IPS-18a (cell line): ENCODE measurements around the gene MAT2B.

Source experiments
- H3K27ac ChIP-seq: one replicate; pipeline ENCODE4 v1.5.1; 2013; ENCODE audit warnings: low read length
- H3K27me3 ChIP-seq: one replicate; pipeline ENCODE4 v1.6.1; 2013; ENCODE audit warnings: mild to moderate bottlenecking, low read length; ENCODE audit not compliant: control insufficient read depth, insufficient read depth
- H3K36me3 ChIP-seq: one replicate; pipeline ENCODE4 v1.6.1; 2013; ENCODE audit warnings: low read depth, low read length; ENCODE audit not compliant: control insufficient read depth
- H3K4me1 ChIP-seq: one replicate; pipeline ENCODE4 v1.6.1; 2013; ENCODE audit warnings: low read depth, low read length; ENCODE audit not compliant: control insufficient read depth
- H3K4me3 ChIP-seq: one replicate; pipeline ENCODE4 v1.5.1; 2013; ENCODE audit warnings: low read length
- H3K9ac ChIP-seq: one replicate; pipeline ENCODE4 v1.6.1; 2013; ENCODE audit warnings: mild to moderate bottlenecking, low read length, moderate library complexity
- H3K9me3 ChIP-seq: one replicate; pipeline ENCODE4 v1.6.1; 2013; ENCODE audit warnings: low read depth, low read length; ENCODE audit not compliant: control insufficient read depth

The MAT2B gene

DNA sequence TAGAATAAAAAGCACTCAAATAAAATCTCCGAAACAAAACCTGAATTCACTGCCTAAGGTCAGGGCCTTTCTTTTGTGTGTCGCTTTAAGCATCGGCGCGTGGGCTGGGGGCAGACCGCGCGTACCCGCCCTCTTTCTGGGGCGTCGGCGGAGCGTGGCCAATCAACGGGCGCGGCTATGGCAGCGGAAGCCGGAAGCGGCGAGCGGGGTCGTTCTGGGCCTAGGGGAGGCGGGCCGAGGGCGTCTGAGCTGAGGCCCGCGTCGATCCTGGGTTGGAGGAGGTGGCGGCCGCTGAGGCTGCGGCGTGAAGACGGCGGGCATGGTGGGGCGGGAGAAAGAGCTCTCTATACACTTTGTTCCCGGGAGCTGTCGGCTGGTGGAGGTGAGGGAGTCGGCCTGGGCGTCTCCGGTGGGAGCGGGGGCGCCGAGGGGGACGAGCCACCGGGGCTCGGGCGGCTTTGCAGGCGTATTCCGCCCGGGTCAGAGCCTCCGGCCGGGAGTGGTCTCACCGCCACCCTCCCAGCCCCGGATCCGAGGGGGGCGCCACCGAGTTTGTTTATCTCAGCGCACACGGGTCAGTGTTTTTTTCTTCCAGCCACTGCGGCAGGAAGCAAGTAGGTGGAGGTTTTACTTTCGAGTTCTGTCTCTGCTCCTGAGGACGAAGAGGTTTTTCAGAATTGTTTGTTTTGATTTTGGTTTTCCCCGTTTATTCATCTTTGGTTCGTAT lies at the start of gene MAT2B:
Gene MAT2B (plus strand): TSS at position 252 of the 727 bp plus-strand sequence. CDS start 68 bp downstream, at position 320.
- peak within 1 kb of the TSS; percentile 91 for H3K27ac ChIP-seq
- peak within 1 kb of the TSS; percentile 85 for H3K4me3 ChIP-seq
- peaks cover 27% of the 10 kb centered on the region for H3K4me1 ChIP-seq
- H3K36me3 ChIP-seq: no peaks in the 10 kb centered on the region
- no peaks in the 10 kb centered on the region for H3K9me3 ChIP-seq
- no peaks in the 10 kb centered on the region for H3K27me3 ChIP-seq
- H3K9ac ChIP-seq: peak within 1 kb of the TSS; percentile 96

DNA sequence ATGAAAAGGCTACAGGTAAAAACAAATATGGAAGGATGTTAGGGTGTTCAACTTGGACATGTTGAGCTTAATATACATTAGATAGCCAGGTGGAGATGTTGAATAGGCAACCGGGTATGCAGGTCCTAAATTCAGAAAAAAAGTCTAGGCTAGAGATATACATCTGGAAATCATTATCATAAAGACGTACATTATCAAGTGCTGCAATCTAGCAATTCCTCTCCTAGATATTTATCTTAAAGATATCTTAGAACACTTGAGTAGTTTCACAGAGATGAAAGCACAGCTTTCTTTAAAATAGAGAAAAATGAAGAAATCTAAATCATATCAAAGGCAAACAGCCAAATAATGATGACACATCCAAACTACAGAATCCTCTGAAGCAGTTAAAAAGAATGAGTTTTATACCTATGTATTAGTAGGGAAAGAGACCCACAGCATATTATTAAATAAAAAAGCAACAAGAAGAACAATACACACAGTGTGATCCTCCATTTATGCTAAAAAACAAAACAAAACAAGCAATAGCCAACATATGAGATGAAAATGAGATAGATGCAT lies 49.3 kb upstream of the MAT2B start:
- Histone ChIP-seq H3K27me3 (no peaks in the 10 kb centered on the region), H3K9ac (no peak overlapping the region), H3K27ac (no peak overlapping the region), H3K9me3 (no peaks in the 10 kb centered on the region), H3K4me3 (no peak overlapping the region), H3K4me1 (no peaks in the 10 kb centered on the region), H3K36me3 (peaks cover 29% of the 10 kb centered on the region)

DNA sequence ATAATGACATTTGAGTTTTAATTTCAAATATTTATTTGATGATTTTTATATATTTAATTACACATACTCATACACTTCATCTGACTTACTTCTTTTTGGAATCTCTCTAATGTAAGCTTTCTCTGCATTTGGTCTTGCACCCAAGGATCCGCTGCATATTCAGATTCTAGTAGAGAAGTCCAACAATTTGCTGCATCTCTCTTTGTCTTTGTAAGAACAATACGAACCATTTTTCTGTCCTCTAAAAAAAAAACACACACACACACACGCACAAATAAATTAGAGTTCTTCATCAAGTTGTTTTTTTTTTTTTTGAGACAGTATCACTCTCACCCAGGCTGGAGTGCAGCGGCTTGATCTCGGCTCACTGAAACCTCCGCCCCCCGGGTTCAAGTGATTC lies 48.6 kb upstream of the MAT2B start:
- Histone ChIP-seq H3K4me1 (peaks cover 2% of the 10 kb centered on the region), H3K9me3 (no peaks in the 10 kb centered on the region), H3K4me3 (no peak overlapping the region), H3K27me3 (no peaks in the 10 kb centered on the region), H3K27ac (no peak overlapping the region), H3K9ac (no peak overlapping the region), H3K36me3 (peaks cover 29% of the 10 kb centered on the region)

DNA sequence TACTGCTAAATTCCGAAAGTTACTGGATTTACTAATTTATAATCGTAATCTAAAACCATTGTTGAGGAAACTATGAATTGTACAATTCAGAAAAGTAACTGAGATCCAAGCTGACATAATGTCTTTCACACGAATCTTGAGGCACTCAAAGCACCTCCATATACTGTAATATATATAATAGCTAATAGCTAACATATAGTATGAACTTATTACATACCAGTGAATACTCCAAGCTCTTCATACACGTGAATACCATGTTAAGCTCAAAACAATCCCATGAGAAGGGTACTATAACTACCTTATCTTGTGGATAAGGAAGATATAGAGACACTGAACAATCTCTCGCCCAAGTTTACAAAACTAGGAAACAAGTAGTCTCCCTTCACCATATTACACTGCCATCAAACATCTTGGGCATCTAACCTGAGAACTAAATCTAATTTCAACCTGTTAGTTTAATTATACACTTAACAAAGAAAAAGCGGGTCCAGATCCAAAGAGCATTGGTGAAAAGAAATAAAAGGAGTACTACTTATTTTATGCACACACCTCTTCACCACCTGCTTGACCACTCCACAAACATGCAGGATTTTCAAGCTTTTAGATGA lies 46.5 kb upstream of the MAT2B start:
- Histone ChIP-seq H3K27me3 (no peaks in the 10 kb centered on the region), H3K27ac (peak overlapping the region; percentile 68), H3K9me3 (no peaks in the 10 kb centered on the region), H3K4me3 (peak overlapping the region; percentile 92), H3K36me3 (peaks cover 17% of the 10 kb centered on the region), H3K9ac (peak overlapping the region; percentile 81), H3K4me1 (peaks cover 6% of the 10 kb centered on the region)

DNA sequence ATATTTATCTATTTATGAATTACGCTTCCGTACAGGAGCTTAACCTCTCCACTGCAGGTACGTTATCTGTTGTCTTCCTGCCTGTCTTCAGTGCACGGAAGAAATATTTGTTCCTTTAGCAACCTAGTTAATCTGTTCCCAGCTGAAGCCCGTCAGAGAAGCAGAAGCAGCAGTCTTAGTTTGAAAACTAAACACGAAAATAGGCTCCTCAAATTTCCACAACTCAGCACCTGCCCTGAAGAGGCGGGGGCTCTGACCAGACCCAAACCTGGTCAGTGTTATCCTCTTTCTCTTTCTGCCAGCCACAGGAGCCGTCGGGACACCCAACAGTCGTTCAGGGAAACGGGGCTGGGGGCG lies 46.0 kb upstream of the MAT2B start:
- Histone ChIP-seq H3K27ac (peak overlapping the region; percentile 68), H3K27me3 (no peaks in the 10 kb centered on the region), H3K4me3 (peak overlapping the region; percentile 92), H3K4me1 (peaks cover 6% of the 10 kb centered on the region), H3K9me3 (no peaks in the 10 kb centered on the region), H3K9ac (peak overlapping the region; percentile 81), H3K36me3 (peaks cover 17% of the 10 kb centered on the region)

DNA sequence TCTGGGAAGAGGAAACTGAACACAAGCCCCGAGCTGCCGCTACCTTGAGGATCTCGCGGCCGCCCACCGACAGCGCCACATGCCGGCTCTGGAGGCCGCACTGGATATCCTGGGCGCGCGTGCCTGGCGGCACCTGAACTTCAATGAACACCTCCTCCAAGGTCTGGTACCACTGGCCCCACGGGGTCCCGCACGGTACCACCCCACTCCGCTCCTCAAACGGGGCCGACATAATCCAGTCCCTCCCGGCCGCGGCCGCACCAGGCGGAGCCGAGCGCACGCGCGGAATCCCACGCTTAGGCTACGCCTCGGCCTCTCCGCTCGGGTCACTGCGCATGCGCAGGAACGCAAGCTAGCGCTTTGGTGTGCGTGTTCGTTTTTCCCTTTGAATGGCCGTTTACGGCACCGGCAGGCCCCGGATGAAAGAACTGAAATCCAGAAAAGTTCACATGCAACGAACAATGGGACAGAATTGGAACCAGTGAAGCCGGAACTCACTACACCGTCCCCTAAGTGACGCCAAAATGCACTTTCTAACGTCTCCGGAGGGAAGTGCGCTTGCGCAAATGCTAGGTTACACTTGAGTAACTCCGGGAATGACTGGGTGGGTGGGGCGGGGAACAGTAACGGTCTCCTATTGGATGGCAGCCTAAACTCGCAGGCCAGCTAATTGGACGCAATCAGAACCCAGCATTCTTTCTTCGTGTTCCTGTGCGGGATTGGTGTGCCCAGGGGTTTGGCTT lies 45.4 kb upstream of the MAT2B start, which contains the start of gene NUDCD2:
Gene NUDCD2 (minus strand): TSS at position 284 of the 743 bp plus-strand sequence. CDS start 52 bp downstream, at position 232.
- Histone ChIP-seq H3K4me3 (peak within 1 kb of the TSS; percentile 92), H3K4me1 (peaks cover 6% of the 10 kb centered on the region), H3K36me3 (peaks cover 18% of the 10 kb centered on the region), H3K9me3 (no peaks in the 10 kb centered on the region), H3K27ac (peak within 1 kb of the TSS; percentile 90), H3K9ac (peak within 1 kb of the TSS; percentile 91), H3K27me3 (no peaks in the 10 kb centered on the region)

DNA sequence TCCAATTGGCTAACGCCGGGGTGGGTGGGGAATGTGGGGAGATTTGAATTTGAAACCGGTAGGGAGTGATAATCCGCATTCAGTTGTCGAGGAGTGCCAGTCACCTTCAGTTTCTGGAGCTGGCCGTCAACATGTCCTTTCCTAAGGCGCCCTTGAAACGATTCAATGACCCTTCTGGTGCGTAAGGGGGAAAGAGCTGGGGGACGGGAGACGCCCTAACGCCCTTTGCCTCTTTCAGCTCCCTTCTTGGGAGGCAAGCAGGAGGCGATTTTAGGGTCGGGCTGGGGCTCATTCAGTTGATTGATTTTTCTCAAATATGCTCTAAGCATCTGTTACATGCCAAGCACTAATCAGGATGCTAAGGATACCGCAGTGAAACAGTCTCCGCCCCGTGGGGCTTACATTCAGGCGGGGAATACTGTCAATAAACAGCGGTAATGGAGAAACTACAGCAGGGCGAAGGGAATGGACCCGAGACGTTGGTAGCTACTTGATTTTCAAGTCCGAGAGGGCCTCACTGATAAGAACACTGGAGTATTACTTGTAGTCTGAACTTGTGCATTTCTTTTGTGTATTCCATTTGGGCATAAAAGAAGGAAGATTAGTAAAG lies 44.8 kb upstream of the MAT2B start, which contains the start of gene HMMR:
Gene HMMR (plus strand): TSS at position 71 of the 610 bp plus-strand sequence. CDS start 61 bp downstream, at position 132.
- H3K27ac ChIP-seq: peak within 1 kb of the TSS; percentile 90

DNA sequence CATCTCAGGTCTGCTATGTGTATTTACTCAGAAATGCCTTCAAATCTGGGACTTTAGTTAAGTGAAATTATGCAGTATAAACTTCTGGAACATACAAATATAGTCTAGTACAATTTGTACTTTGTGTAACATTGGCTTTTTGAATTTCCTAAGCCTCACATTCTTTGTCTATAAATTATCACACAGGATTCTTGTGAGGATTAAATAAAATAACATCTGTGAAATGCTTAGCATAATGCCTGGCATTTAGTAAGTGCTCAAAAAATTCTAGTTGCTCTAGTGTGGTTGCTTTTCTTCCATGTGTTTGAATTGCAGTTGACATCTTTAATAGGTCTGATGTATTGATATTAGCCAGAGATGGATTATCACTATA lies 42.4 kb upstream of the MAT2B start:
- no peaks in the 10 kb centered on the region for H3K9me3 ChIP-seq
- peaks cover 27% of the 10 kb centered on the region for H3K36me3 ChIP-seq
- H3K4me1 ChIP-seq: peaks cover 6% of the 10 kb centered on the region
- H3K27me3 ChIP-seq: no peaks in the 10 kb centered on the region
- H3K4me3 ChIP-seq: no peak overlapping the region
- no peak overlapping the region for H3K9ac ChIP-seq
- no peak overlapping the region for H3K27ac ChIP-seq

More for the DNA sequence above, 44.8 kb upstream of the MAT2B start, which contains the start of gene HMMR:
- no peaks in the 10 kb centered on the region for H3K9me3 ChIP-seq
- H3K9ac ChIP-seq: peak within 1 kb of the TSS; percentile 91
- peaks cover 6% of the 10 kb centered on the region for H3K4me1 ChIP-seq
- H3K4me3 ChIP-seq: peak within 1 kb of the TSS; percentile 92
- peaks cover 19% of the 10 kb centered on the region for H3K36me3 ChIP-seq
- no peaks in the 10 kb centered on the region for H3K27me3 ChIP-seq

DNA sequence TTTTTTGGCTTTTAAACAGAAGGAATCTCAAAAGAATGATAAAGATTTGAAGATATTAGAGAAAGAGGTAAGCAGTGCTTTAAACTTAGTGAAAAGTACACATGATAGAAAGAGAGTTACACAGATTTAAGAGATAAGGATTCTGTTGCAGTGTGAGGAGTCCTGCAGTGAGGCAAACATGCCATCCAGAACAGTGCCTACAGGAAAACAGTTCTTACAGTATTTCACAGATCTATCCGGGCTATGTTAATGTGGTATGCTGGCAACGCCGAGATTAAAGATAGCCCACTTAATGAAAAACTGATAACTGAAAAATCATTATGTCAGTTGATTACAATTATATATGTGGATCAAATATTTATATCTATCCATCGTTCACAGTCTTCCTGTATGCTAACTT lies 37.7 kb upstream of the MAT2B start:
- H3K27ac ChIP-seq: no peak overlapping the region

DNA sequence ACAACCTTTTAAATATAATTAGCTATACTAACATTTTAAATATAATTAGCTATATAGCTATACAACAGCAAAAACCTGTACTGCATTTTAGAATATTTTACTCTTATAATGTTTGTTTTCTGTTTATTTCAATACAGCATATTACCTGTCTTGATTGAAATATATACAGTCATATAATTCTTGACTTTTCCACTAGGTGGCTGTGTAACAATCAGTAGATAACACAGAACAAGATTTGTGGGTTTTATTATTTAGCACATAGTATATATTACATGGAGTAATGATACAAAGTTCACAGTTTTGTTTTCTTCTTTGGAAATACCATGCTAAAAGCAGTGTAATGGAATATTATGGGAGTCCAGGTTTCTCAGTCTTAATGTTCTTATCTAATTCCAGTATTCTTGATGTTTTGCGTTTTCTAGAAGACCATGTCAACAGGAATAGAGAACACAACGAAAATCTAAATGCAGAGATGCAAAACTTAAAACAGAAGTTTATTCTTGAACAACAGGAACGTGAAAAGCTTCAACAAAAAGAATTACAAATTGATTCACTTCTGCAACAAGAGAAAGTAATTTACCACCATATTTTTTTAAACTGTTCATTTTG lies 31.7 kb upstream of the MAT2B start:
- no peaks in the 10 kb centered on the region for H3K9me3 ChIP-seq
- no peak overlapping the region for H3K27ac ChIP-seq
- no peaks in the 10 kb centered on the region for H3K4me1 ChIP-seq
- H3K4me3 ChIP-seq: no peak overlapping the region
- H3K9ac ChIP-seq: no peak overlapping the region
- H3K27me3 ChIP-seq: no peaks in the 10 kb centered on the region
- peaks cover 93% of the 10 kb centered on the region for H3K36me3 ChIP-seq

More for the DNA sequence above, 37.7 kb upstream of the MAT2B start:
- Histone ChIP-seq H3K9ac (no peak overlapping the region), H3K4me3 (no peak overlapping the region), H3K27me3 (no peaks in the 10 kb centered on the region), H3K4me1 (no peaks in the 10 kb centered on the region), H3K9me3 (no peaks in the 10 kb centered on the region), H3K36me3 (peaks cover 68% of the 10 kb centered on the region)
